ENCODE data around the gene MRPS7.

DNA sequence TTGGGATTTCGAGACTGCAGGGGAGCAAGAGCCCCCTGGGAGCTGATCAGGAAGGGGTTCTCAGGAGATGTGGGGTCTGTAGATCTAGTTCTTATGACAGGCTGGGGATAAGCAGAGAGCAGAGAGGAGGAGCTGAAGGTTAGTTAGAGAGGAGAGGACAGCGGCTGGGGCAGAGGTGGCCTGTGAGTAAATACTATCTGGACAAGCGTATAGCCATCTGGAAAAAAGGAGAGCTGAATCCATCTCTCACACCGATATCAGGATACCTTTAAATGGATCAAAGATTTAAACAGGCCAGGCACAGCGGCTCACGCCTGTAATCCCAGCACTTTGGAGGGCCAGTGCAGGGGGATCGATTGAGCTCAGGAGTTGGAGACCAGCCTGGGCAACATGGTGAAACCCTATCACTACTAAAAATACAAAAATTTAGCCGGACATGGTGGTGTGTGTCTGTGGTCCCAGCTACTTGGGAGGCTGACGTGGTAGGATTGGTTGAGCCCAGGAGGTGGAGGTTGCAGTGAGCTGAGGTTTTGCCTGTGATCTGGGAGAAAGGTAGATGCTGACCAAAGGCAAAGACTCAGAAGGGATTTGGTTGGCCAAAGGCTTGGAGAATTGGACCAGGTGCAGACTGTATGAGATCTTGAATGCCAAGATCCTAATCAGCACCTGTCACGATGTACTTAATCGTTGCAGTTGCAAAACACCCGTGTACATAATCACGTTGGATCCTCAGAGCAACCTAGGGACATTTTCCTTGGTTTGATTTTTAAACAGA is 46.5 kb downstream of the MRPS7 start:
- TF ChIP-seq ZNF274 (IDR thresholded peaks at IDR 0.05; ENCODE audit: low read depth, low read length) (no peak), YY1 (IDR thresholded peaks at IDR 0.05; ENCODE audit: insufficient read depth, insufficient read length) (no peak), SUZ12 (IDR thresholded peaks at IDR 0.05; ENCODE audit: extremely low read depth, insufficient read depth, insufficient read length) (no peak)

Data from NT2/D1 (cell line).